Loucy (cell line): ENCODE measurements around the gene ECE2.

ENCODE experiments used
- H2AFZ ChIP-seq: fragments of 200-600 bp; sonication (generic); 2 replicates; pipeline ENCODE4 v1.6.0; 2016; ENCODE audit warnings: antibody characterized with exemption, mild to moderate bottlenecking, low read length, moderate library complexity
- H3F3A ChIP-seq: fragments of 200-600 bp; 2 replicates; pipeline ENCODE4 v1.6.0; 2016; ENCODE audit warnings: antibody characterized with exemption, low read depth, mild to moderate bottlenecking
- H3K27me3 ChIP-seq: fragments of 200-600 bp; sonication (generic); 2 replicates; pipeline ENCODE4 v1.6.1; 2014; ENCODE audit warnings: low read length, mild to moderate bottlenecking; ENCODE audit not compliant: insufficient read depth, poor library complexity, severe bottlenecking
- H3K36me3 ChIP-seq: fragments of 200-600 bp; sonication (generic); 2 replicates; pipeline ENCODE4 v1.6.1; 2016; ENCODE audit warnings: low read length; ENCODE audit not compliant: insufficient read depth
- H3K4me1 ChIP-seq: fragments of 200-600 bp; sonication (generic); 2 replicates; pipeline ENCODE4 v1.5.1; 2014; ENCODE audit warnings: low read length, mild to moderate bottlenecking; ENCODE audit not compliant: insufficient read depth, poor library complexity, severe bottlenecking
- H3K4me2 ChIP-seq: fragments of 200-600 bp; sonication (generic); 2 replicates; pipeline ENCODE4 v1.6.0; 2014; ENCODE audit warnings: antibody characterized with exemption, low read length, low read depth, mild to moderate bottlenecking; ENCODE audit not compliant: poor library complexity, severe bottlenecking
- H3K4me3 ChIP-seq: fragments of 200-600 bp; sonication (generic); 2 replicates; pipeline ENCODE4 v1.5.1; 2014; ENCODE audit warnings: low read length, mild to moderate bottlenecking, mixed read lengths; ENCODE audit not compliant: poor library complexity, severe bottlenecking
- H3K79me2 ChIP-seq: fragments of 200-600 bp; sonication (generic); 2 replicates; pipeline ENCODE4 v1.6.1; 2014; ENCODE audit warnings: low read length; ENCODE audit not compliant: insufficient read depth
- H3K9ac ChIP-seq: fragments of 200-600 bp; sonication (generic); 2 replicates; pipeline ENCODE4 v1.6.0; 2014; ENCODE audit warnings: mild to moderate bottlenecking, low read depth, low read length, moderate library complexity; ENCODE audit not compliant: poor library complexity, severe bottlenecking
- H3K9me2 ChIP-seq: fragments of 200-600 bp; sonication (generic); replicated peaks from 2 replicates; pipeline ENCODE4 v1.6.1; 2016; ENCODE audit warnings: low read depth, low read length, mixed read lengths
- H3K9me3 ChIP-seq: fragments of 200-600 bp; sonication (generic); 2 replicates; pipeline ENCODE4 v1.6.1; 2014; ENCODE audit warnings: mild to moderate bottlenecking, antibody characterized with exemption, low read length, low read depth; ENCODE audit not compliant: insufficient read depth
- H4K20me1 ChIP-seq: fragments of 200-600 bp; sonication (generic); 2 replicates; pipeline ENCODE4 v1.6.0; 2014; ENCODE audit warnings: antibody characterized with exemption, low read length, mild to moderate bottlenecking; ENCODE audit not compliant: insufficient read depth, poor library complexity, severe bottlenecking
- CTCF ChIP-seq: fragments of 200-600 bp; sonication (generic); conservative IDR thresholded peaks from 2 replicates; pipeline ENCODE4 v1.5.1; 2014; ENCODE audit warnings: mild to moderate bottlenecking, antibody characterized with exemption, low read length
- EZH2phosphoT487 ChIP-seq: fragments of 200-600 bp; IDR thresholded peaks from 2 replicates; pipeline ENCODE4 v1.6.1; 2018; ENCODE audit warnings: antibody characterized with exemption, mild to moderate bottlenecking, moderate library complexity, borderline replicate concordance

Gene ECE2

GRCh38 chr3:184234671-184235380 lies 41.0 kb upstream of the ECE2 start:
- Histone ChIP-seq H3K4me3 (no peak overlapping the region), H3K9ac (no peak overlapping the region), H3K79me2 (no peaks in the 10 kb centered on the region), H3K4me1 (no peaks in the 10 kb centered on the region), H3K9me2 (no peaks in the 10 kb centered on the region), H3K9me3 (no peaks in the 10 kb centered on the region), H3K4me2 (no peak overlapping the region), H4K20me1 (no peaks in the 10 kb centered on the region), H3K27me3 (no peaks in the 10 kb centered on the region), H2AFZ (no peak overlapping the region), H3F3A (no peaks in the 10 kb centered on the region), H3K36me3 (no peaks in the 10 kb centered on the region)
- no peak for TF ChIP-seq EZH2phosphoT487
- TF ChIP-seq CTCF: no peak

- H3K27me3 ChIP-seq: no peaks in the 10 kb centered on the region
- no peak overlapping the region for H2AFZ ChIP-seq
- no peaks in the 10 kb centered on the region for H3K36me3 ChIP-seq
- no peaks in the 10 kb centered on the region for H3K9me2 ChIP-seq
- H3K9me3 ChIP-seq: no peaks in the 10 kb centered on the region
- no peak overlapping the region for H3K4me2 ChIP-seq
- no peaks in the 10 kb centered on the region for H3F3A ChIP-seq
- TF ChIP-seq EZH2phosphoT487: no peak
- no peak for TF ChIP-seq CTCF
- no peak overlapping the region for H3K4me3 ChIP-seq
- no peaks in the 10 kb centered on the region for H4K20me1 ChIP-seq
- no peaks in the 10 kb centered on the region for H3K4me1 ChIP-seq
- H3K9ac ChIP-seq: no peak overlapping the region
- no peaks in the 10 kb centered on the region for H3K79me2 ChIP-seq
Observed at GRCh38 chr3:184235381-184236032, 40.3 kb upstream of the ECE2 start.

- Histone ChIP-seq H3K9me2 (no peaks in the 10 kb centered on the region), H3K9me3 (no peaks in the 10 kb centered on the region), H3F3A (no peaks in the 10 kb centered on the region), H3K4me1 (no peaks in the 10 kb centered on the region), H3K4me2 (no peak overlapping the region), H3K27me3 (no peaks in the 10 kb centered on the region), H3K4me3 (no peak overlapping the region), H3K79me2 (no peaks in the 10 kb centered on the region), H2AFZ (no peak overlapping the region), H3K9ac (no peak overlapping the region), H3K36me3 (no peaks in the 10 kb centered on the region), H4K20me1 (no peaks in the 10 kb centered on the region)
- TF ChIP-seq CTCF: no peak
- TF ChIP-seq EZH2phosphoT487: no peak
Observed at GRCh38 chr3:184236033-184236410, 39.8 kb upstream of the ECE2 start.
